Measurements from ENCODE around the gene RNF222.
"Not testable (repeated sequence)": the region's sequence is repeated elsewhere in the genome, so short reads cannot be mapped to it uniquely, and the experiment has no call there.

- TF ChIP-seq BHLHE40 (IDR thresholded peaks at IDR 0.05; ENCODE audit: low read depth, low read length); CTCF (conservative IDR thresholded peaks at IDR 0.05; ENCODE audit: low read depth, low read length); CHD1 (IDR thresholded peaks at IDR 0.05; ENCODE audit: low read depth, low read length); POLR2A (IDR thresholded peaks at IDR 0.05; ENCODE audit: low read depth, low read length); CEBPB (IDR thresholded peaks at IDR 0.05; ENCODE audit: low read depth, low read length); RAD21 (IDR thresholded peaks at IDR 0.05; ENCODE audit: low read length); ELK1 (IDR thresholded peaks at IDR 0.05; ENCODE audit: borderline replicate concordance, low read depth, low read length); MXI1 (IDR thresholded peaks at IDR 0.05; ENCODE audit: borderline replicate concordance, low read depth, low read length): not testable (repeated sequence)
Measured at GRCh38 chr17:8378117-8378516, 19.5 kb downstream of the RNF222 start.

Measured in IMR-90 (cell line).